DOHH2 (cell line): ENCODE data around the gene PSD4.

Experiments
- H3F3A ChIP-seq: fragments of 200-600 bp; sonication (generic), shearing (Covaris generic); 2 replicates; pipeline ENCODE4 v1.6.0; 2016; ENCODE audit warnings: antibody characterized with exemption, mild to moderate bottlenecking; ENCODE audit not compliant: control insufficient read depth, insufficient read depth
- H3K27ac ChIP-seq: fragments of 200-600 bp; sonication (generic); 2 replicates; pipeline ENCODE4 v1.5.1; 2014; ENCODE audit warnings: low read depth, mild to moderate bottlenecking, low read length, moderate library complexity
- H3K27me3 ChIP-seq: fragments of 200-600 bp; sonication (generic); 2 replicates; pipeline ENCODE4 v1.6.1; 2014; ENCODE audit warnings: mild to moderate bottlenecking, low read length, mixed read lengths; ENCODE audit not compliant: control insufficient read depth
- H3K36me3 ChIP-seq: fragments of 200-600 bp; sonication (generic); 2 replicates; pipeline ENCODE4 v1.6.1; 2014; ENCODE audit warnings: mild to moderate bottlenecking, low read length, moderate library complexity, mixed read lengths; ENCODE audit not compliant: control insufficient read depth
- H3K4me1 ChIP-seq: fragments of 200-600 bp; sonication (generic); 2 replicates; pipeline ENCODE4 v1.6.1; 2014; ENCODE audit warnings: mild to moderate bottlenecking, low read length, mixed read lengths; ENCODE audit not compliant: control insufficient read depth
- H3K4me2 ChIP-seq: fragments of 200-600 bp; sonication (generic); 2 replicates; pipeline ENCODE4 v1.6.0; 2014; ENCODE audit warnings: mild to moderate bottlenecking, low read length, moderate library complexity
- H3K4me3 ChIP-seq: fragments of 200-600 bp; sonication (generic); 2 replicates; pipeline ENCODE4 v1.5.1; 2014; ENCODE audit warnings: mild to moderate bottlenecking, low read length, mixed read lengths
- H3K79me2 ChIP-seq: fragments of 200-600 bp; sonication (generic); 2 replicates; pipeline ENCODE4 v1.6.1; 2014; ENCODE audit warnings: mild to moderate bottlenecking, low read length, mixed read lengths; ENCODE audit not compliant: control insufficient read depth
- H3K9me2 ChIP-seq: fragments of 200-600 bp; sonication (generic); replicated peaks from 2 replicates; pipeline ENCODE4 v1.6.1; 2014; ENCODE audit warnings: mild to moderate bottlenecking, low read length, mixed read lengths; ENCODE audit not compliant: control insufficient read depth
- H3K9me3 ChIP-seq: fragments of 200-600 bp; sonication (generic); 2 replicates; pipeline ENCODE4 v1.6.1; 2014; ENCODE audit warnings: antibody characterized with exemption, low read length, mixed read lengths; ENCODE audit not compliant: control insufficient read depth, insufficient read depth
- H4K20me1 ChIP-seq: fragments of 200-600 bp; sonication (generic); 2 replicates; pipeline ENCODE4 v1.6.0; 2014; ENCODE audit warnings: low read depth, mild to moderate bottlenecking, antibody characterized with exemption, low read length, moderate library complexity; ENCODE audit not compliant: control insufficient read depth, insufficient read depth
- EZH2phosphoT487 ChIP-seq: fragments of 200-600 bp; sonication (generic); IDR thresholded peaks from 2 replicates; pipeline ENCODE4 v1.6.1; 2017; ENCODE audit warnings: borderline replicate concordance, mild to moderate bottlenecking, antibody characterized with exemption, low read length, moderate library complexity, mixed read lengths
- TF ChIP-seq, protein P1 (sequence below): fragments of 200-600 bp; sonication (generic); IDR thresholded peaks from one replicate; pipeline ENCODE4 v1.5.1; 2014; ENCODE audit warnings: antibody characterized with exemption, mild to moderate bottlenecking, low read depth, low read length; ENCODE audit not compliant: poor library complexity, severe bottlenecking

Gene PSD4

DNA sequence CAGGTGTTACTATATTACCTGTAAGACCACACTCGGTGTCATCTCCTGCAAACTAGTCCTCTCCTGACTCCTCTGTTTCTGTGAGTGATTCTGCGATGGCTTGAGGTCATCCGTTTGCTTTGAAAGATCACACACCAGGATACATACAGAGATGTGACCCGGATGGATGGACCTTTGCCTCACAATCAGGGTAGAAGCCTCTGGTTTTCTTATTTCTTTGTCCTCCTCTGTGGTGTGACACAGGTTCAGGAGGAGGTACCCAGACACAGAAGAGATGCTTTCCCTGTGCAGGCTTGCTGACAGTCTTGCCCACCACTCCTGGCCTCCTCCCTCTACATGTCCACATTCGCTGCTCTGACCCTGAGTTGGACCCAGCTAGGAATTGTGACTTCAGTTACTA is 34.6 kb downstream of the PSD4 start:
- H3K36me3 ChIP-seq, result peaks cover 6% of the 10 kb centered on the region
- H3K9me2 ChIP-seq, result no peaks in the 10 kb centered on the region
- H3K4me2 ChIP-seq, result no peak overlapping the region
- H3K4me3 ChIP-seq, result no peak overlapping the region
- no peak for TF ChIP-seq EZH2phosphoT487
- TF ChIP-seq, protein P1, sequence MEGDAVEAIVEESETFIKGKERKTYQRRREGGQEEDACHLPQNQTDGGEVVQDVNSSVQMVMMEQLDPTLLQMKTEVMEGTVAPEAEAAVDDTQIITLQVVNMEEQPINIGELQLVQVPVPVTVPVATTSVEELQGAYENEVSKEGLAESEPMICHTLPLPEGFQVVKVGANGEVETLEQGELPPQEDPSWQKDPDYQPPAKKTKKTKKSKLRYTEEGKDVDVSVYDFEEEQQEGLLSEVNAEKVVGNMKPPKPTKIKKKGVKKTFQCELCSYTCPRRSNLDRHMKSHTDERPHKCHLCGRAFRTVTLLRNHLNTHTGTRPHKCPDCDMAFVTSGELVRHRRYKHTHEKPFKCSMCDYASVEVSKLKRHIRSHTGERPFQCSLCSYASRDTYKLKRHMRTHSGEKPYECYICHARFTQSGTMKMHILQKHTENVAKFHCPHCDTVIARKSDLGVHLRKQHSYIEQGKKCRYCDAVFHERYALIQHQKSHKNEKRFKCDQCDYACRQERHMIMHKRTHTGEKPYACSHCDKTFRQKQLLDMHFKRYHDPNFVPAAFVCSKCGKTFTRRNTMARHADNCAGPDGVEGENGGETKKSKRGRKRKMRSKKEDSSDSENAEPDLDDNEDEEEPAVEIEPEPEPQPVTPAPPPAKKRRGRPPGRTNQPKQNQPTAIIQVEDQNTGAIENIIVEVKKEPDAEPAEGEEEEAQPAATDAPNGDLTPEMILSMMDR, result no peak
- H3K4me1 ChIP-seq, result peaks cover 5% of the 10 kb centered on the region
- H3K79me2 ChIP-seq, result no peaks in the 10 kb centered on the region
- H3K27ac ChIP-seq, result no peak overlapping the region
- H3F3A ChIP-seq, result no peaks in the 10 kb centered on the region
- H4K20me1 ChIP-seq, result no peaks in the 10 kb centered on the region
- no peaks in the 10 kb centered on the region for H3K9me3 ChIP-seq
- H3K27me3 ChIP-seq, result peaks cover 4% of the 10 kb centered on the region

DNA sequence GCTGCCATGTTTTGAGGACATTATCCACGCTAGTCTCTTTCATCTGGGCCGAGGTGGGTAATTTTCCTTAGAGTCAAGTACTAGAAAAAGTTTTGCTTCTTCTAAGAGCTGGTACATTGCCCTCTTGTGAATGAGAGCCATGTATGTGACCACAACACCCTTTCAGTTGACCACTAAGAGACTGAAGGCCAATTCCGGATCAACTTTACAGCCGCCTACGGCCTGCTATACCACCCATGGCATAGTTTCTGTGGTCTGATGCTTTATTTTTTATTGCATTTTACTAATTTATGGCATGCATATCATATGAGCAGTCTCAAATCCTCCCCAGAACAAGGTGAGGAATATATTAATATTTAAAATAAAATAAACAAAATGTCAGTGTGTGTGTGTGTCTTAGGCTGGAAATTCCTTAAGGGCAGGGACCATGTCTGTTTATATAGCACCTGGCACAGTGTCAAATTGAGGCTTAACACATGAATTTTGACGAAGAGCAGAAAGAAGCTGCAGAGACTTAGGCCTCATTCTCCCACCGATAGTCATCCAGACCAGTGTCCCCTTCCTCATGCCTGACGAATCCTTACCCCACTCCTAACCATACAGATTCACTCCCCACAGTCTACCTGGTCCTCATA is 35.4 kb downstream of the PSD4 start:
- Histone ChIP-seq H3K4me2 (no peak overlapping the region), H3K4me1 (peaks cover 2% of the 10 kb centered on the region), H4K20me1 (no peaks in the 10 kb centered on the region), H3K79me2 (no peaks in the 10 kb centered on the region), H3K9me2 (no peaks in the 10 kb centered on the region), H3K27ac (no peak overlapping the region), H3K27me3 (peaks cover 4% of the 10 kb centered on the region), H3K4me3 (no peak overlapping the region), H3K36me3 (peaks cover 4% of the 10 kb centered on the region), H3K9me3 (no peaks in the 10 kb centered on the region), H3F3A (no peaks in the 10 kb centered on the region)
- TF ChIP-seq EZH2phosphoT487, result no peak
- TF ChIP-seq, protein P1, result no peak

GRCh38 chr2:113209646-113210171 is 35.9 kb downstream of the PSD4 start:
- Histone ChIP-seq H3K27me3 (peaks cover 4% of the 10 kb centered on the region), H3K4me3 (no peak overlapping the region), H3K4me1 (no peaks in the 10 kb centered on the region), H4K20me1 (no peaks in the 10 kb centered on the region), H3F3A (no peaks in the 10 kb centered on the region), H3K27ac (no peak overlapping the region), H3K36me3 (no peaks in the 10 kb centered on the region), H3K4me2 (no peak overlapping the region), H3K79me2 (no peaks in the 10 kb centered on the region), H3K9me2 (no peaks in the 10 kb centered on the region), H3K9me3 (no peaks in the 10 kb centered on the region)
- TF ChIP-seq EZH2phosphoT487, result no peak
- TF ChIP-seq, protein P1, result no peak
